ENCODE results near the gene TRIM62.

- TF ChIP-seq CTCF (conservative IDR thresholded peaks at IDR 0.05; ENCODE audit: low read length) (no peak), EZH2phosphoT487 (IDR thresholded peaks at IDR 0.05; ENCODE audit: borderline replicate concordance) (no peak)
Measured at GRCh38 chr1:33147275-33147996, 34.4 kb downstream of the TRIM62 start.

Measured in Loucy (cell line).